GM12878 (cell line): ENCODE data around the gene C1orf74. TPM values are rescaled to one million over a fixed set of nuclear protein-coding genes. Genes with fewer than 3 reads are reported as not detected.

Experiments used
- ATAC-seq: fragments of 200-7000 bp; cut with Tn5 transposase; 3 replicates; pipeline ENCODE4 v1.9.1; 2020; ENCODE audit warnings: mild to moderate bottlenecking, moderate library complexity
- BruUV-seq: library from RNA; stranded (reverse); fragments of 400-500 nt; replicated peaks from 2 replicates; lab custom pipeline; 2021; lab: Mats Ljungman, UMichigan
- CTCF ChIA-PET: fragments of 300-600 bp; sonication (Branson Sonifier 250); formaldehyde crosslinking; extraction: SDS; loops from one replicate; lab custom pipeline; 2021; ENCODE audit warnings: inconsistent platforms; lab: Yijun Ruan, JAX
- POLR2A ChIA-PET: fragments of 350-600 bp; formaldehyde crosslinking; extraction: SDS; loops from one replicate; lab custom pipeline; 2021; ENCODE audit warnings: inconsistent platforms; lab: Charles Lee
- RAD21 ChIA-PET: fragments of 300-600 bp; sonication (Branson Sonifier 250); formaldehyde crosslinking; loops from one replicate; lab custom pipeline; 2023; ENCODE audit warnings: antibody characterized with exemption; ENCODE audit not compliant: unreplicated experiment; lab: Charles Lee
- SMC1A ChIA-PET: fragments of 300-600 bp; sonication (Branson Sonifier 250); formaldehyde crosslinking; loops from one replicate; lab custom pipeline; 2023; ENCODE audit not compliant: unreplicated experiment, uncharacterized antibody; lab: Charles Lee
- DNase-seq: peaks from one replicate; pipeline ENCODE4 v3.0.0-alpha.2; 2011; ENCODE audit warnings: low read depth, low spot score
- FAIRE-seq: peaks from 3 replicates; lab custom pipeline; 2011; peaks lifted over from hg19 to GRCh38; lab: Jason Lieb, UNC
- H2AFZ ChIP-seq: 2 replicates; pipeline ENCODE4 v1.6.0; 2011; ENCODE audit warnings: low read depth, low read length, control low read depth; ENCODE audit not compliant: control insufficient read depth
- H3K27ac ChIP-seq: 2 replicates; pipeline ENCODE4 v1.5.1; 2011; ENCODE audit warnings: control low read depth; ENCODE audit not compliant: control insufficient read depth, insufficient read depth
- H3K27me3 ChIP-seq, 2 experiments: replicated peaks in 1 of 2; 2 replicates each; pipeline versions ENCODE4 v1.6.0 to v1.6.1; 2011; ENCODE audit warnings: low read length in 1 of 2; ENCODE audit not compliant: control insufficient read depth in 2 of 2, insufficient read depth in 2 of 2
- H3K36me3 ChIP-seq, 2 experiments: 2 replicates each; pipeline ENCODE4 v1.5.1; 2011; ENCODE audit warnings: low read length in 1 of 2; ENCODE audit not compliant: control insufficient read depth in 2 of 2, insufficient read depth in 2 of 2
- H3K4me1 ChIP-seq: 2 replicates; pipeline ENCODE4 v1.6.1; 2011; ENCODE audit warnings: mild to moderate bottlenecking, low read length, moderate library complexity, mixed read lengths; ENCODE audit not compliant: control insufficient read depth, insufficient read depth
- H3K4me2 ChIP-seq: 2 replicates; pipeline ENCODE4 v1.6.0; 2011; ENCODE audit warnings: control low read depth; ENCODE audit not compliant: control insufficient read depth, insufficient read depth
- H3K4me3 ChIP-seq: fragments of 200-600 bp; sonication (generic); 2 replicates; pipeline ENCODE4 v1.5.1; 2016
- H3K79me2 ChIP-seq: 2 replicates; pipeline ENCODE4 v1.6.0; 2011; ENCODE audit warnings: low read length; ENCODE audit not compliant: control insufficient read depth, insufficient read depth
- H3K9ac ChIP-seq: 2 replicates; pipeline ENCODE4 v1.8.0; 2011; ENCODE audit warnings: low read length, control low read depth, mixed read lengths; ENCODE audit not compliant: control insufficient read depth, insufficient read depth
- H3K9me3 ChIP-seq: replicated peaks from 3 replicates; pipeline ENCODE4 v1.5.1; 2011; ENCODE audit warnings: mild to moderate bottlenecking, low read length; ENCODE audit not compliant: control insufficient read depth, insufficient read depth
- H4K20me1 ChIP-seq: 2 replicates; pipeline ENCODE4 v1.6.0; 2011; ENCODE audit not compliant: control insufficient read depth, insufficient read depth
- EGR1 ChIP-seq, 2 experiments: IDR thresholded peaks; 1 replicate in 1 of 2; 2 replicates in 1 of 2; pipeline ENCODE4 v1.6.1; 2011 to 2012; ENCODE audit warnings: low read depth in 2 of 2, low read length in 2 of 2, borderline replicate concordance in 1 of 2, mild to moderate bottlenecking in 1 of 2, moderate library complexity in 1 of 2
- IKZF2 ChIP-seq, 2 experiments: fragments of 450-650 bp; IDR thresholded peaks; 2 replicates each; pipeline ENCODE4 v1.6.1; 2017; ENCODE audit warnings: mild to moderate bottlenecking in 2 of 2, moderate library complexity in 2 of 2
- MEF2A ChIP-seq: IDR thresholded peaks from 2 replicates; pipeline ENCODE4 v1.6.1; 2011; ENCODE audit warnings: low read depth, mild to moderate bottlenecking, low read length, moderate library complexity; ENCODE audit not compliant: insufficient read depth
- MTA2 ChIP-seq: fragments of 450-650 bp; IDR thresholded peaks from 2 replicates; pipeline ENCODE4 v1.6.1; 2016; ENCODE audit warnings: low read depth, mild to moderate bottlenecking, moderate library complexity
- RB1 ChIP-seq: fragments of 450-650 bp; formaldehyde crosslinking; IDR thresholded peaks from 2 replicates; pipeline ENCODE4 v1.6.1; 2017; ENCODE audit warnings: mild to moderate bottlenecking, borderline replicate concordance
- ZSCAN29 ChIP-seq: fragments of 450-650 bp; IDR thresholded peaks from 2 replicates; pipeline ENCODE4 v1.6.1; 2017; ENCODE audit warnings: mild to moderate bottlenecking, moderate library complexity
- WGBS: methylation state at CpG from one replicate; pipeline ENCODE4 v1.1.6; 2016; ENCODE audit warnings: low lambda C conversion rate; ENCODE audit not compliant: insufficient replicate concordance, insufficient coverage; ENCODE audit errors: missing lambda C conversion rate; 5-methylcytosine and 5-hydroxymethylcytosine counted together
- in situ Hi-C: fragments of 300-500 bp; cut with MboI; formaldehyde crosslinking; loops from 9 replicates; pipeline ENCODE4 v1.14.3; 2018; ENCODE audit warnings: mixed read lengths
- intact Hi-C: fragments of 100-400 bp; cut with micrococcal nuclease; formaldehyde crosslinking; loops from one replicate; pipeline ENCODE4 v1.14.2; 2022; ENCODE audit not compliant: unreplicated experiment
- polyA plus RNA-seq, 11 experiments: library from polyadenylated mRNA; depleted of rRNA in 4 of 11; unstranded in 6 of 11; stranded (reverse) in 5 of 11; fragments of >200 nt; fragmentation: Nextera tagmentation in 4 of 11; fragmentation: Illumina TruSeq in 1 of 11; extraction: Ambion mirVana in 4 of 11; extraction: Trizol in 1 of 11; gene quantifications; 1 replicate in 1 of 11; 2 replicates in 10 of 11; pipeline versions ENCODE4 v1.2.1 to v1.2.3, GENCODE V29; 2011 to 2016; ENCODE audit warnings: inconsistent platforms in 2 of 11, missing spikeins in 2 of 11, low read depth in 1 of 11
- total RNA-seq, 4 experiments: library from RNA; depleted of rRNA in 3 of 4; stranded (reverse); fragments of >200 nt in 3 of 4; fragmentation: Illumina TruSeq in 1 of 4; extraction: Trizol in 1 of 4; gene quantifications; 2 replicates each; pipeline versions ENCODE4 v1.2.1 to v1.2.3, GENCODE V29; 2013 to 2021
- TF ChIP-seq, protein P1 (sequence below): fragments of 450-650 bp; IDR thresholded peaks from 2 replicates; pipeline ENCODE4 v1.6.1; 2016; ENCODE audit warnings: mild to moderate bottlenecking
- TF ChIP-seq, protein P2 (sequence below): fragments of 150-350 bp; IDR thresholded peaks from 2 replicates; pipeline ENCODE4 v1.6.1; 2014; ENCODE audit warnings: mild to moderate bottlenecking, low read depth, low read length

The C1orf74 gene
- total and polyA plus RNA-seq, 10 of the 15 experiments (the other 5 are each of a cell fraction or from before 2014, with no cell fraction given), result 3.1 to 5.5 (median 3.6) TPM

DNA sequence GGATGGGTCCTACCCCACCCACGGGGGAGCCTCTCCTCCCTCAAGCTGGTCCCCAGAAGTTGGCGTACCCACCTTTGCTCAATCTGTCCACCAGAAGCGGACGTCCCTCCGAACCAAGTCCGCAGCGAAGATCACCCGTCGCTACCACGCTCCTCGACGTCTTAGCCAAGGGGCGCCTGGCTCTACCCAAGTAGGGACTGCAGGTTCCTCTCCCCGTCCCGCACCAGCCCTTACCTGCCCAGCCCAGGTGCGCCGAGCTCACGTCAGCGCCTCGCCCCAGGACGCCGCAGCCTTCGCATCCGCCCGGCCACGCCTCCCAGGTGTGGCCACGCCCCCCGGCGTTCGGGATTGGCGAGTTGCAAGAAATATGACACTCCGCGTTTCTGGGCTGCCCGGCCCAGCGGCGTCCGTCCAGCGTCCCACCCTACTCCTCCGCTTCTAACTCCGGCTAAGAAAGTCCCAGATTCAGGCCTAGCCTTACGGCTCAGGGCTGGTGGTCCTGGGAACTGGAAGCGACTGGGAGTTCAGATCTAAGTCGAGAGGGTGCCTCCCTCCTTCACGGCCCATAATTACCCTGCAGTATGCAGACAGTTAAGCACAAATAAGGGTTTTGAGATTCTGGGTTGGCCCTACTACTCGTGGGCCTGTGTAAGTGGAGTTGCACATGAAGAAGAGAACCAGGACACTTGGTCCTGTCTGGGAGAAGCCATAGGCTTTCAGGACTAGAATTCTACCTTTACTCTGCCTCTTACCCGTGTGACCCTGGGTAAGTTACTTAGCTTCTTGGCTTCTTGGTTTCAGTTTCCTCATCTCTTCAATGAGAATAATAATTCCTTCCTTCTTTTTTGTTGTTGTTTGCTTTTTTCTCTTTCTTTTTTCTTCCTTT is 21.8 kb upstream of the C1orf74 start, which contains the start of gene IRF6:
IRF6 (minus strand) TSS at position 268 of the 886 bp plus-strand sequence. CDS start 4,729 bp downstream, outside the sequence.
- H3K4me3 ChIP-seq, result no peak within 1 kb of the TSS

More for the DNA sequence above, 21.8 kb upstream of the C1orf74 start, which contains the start of gene IRF6:
- BruUV-seq, result no TSS peak
- WGBS, result 37% methylated on average over 29 of the region's 46 CpGs
- Histone ChIP-seq H3K4me2 (peak within 1 kb of the TSS; percentile 50; the same call in 1 of the 2 replicates), H3K9me3 (no peaks in the 10 kb centered on the region), H3K36me3 (no peaks in the 10 kb centered on the region), H3K79me2 (no peaks in the 10 kb centered on the region), H2AFZ (no peak within 1 kb of the TSS), H3K27me3 (peaks cover 0 to 2% of the 10 kb centered on the region in 2 experiments; a peak in 2 of 4 replicates), H3K4me1 (no peaks in the 10 kb centered on the region), H3K9ac (no peak within 1 kb of the TSS), H3K27ac (no peak within 1 kb of the TSS), H4K20me1 (no peaks in the 10 kb centered on the region)
- TF ChIP-seq IKZF2 (IDR thresholded peaks at IDR 0.05) (no peak), MTA2 (no peak), EGR1 (IDR thresholded peaks at IDR 0.05; ENCODE audit: borderline replicate concordance in 1 of 2, low read depth in 2 of 2, low read length in 2 of 2) (no peak), RB1 (no peak), ZSCAN29 (no peak), MEF2A (no peak)
- TF ChIP-seq, protein P1, sequence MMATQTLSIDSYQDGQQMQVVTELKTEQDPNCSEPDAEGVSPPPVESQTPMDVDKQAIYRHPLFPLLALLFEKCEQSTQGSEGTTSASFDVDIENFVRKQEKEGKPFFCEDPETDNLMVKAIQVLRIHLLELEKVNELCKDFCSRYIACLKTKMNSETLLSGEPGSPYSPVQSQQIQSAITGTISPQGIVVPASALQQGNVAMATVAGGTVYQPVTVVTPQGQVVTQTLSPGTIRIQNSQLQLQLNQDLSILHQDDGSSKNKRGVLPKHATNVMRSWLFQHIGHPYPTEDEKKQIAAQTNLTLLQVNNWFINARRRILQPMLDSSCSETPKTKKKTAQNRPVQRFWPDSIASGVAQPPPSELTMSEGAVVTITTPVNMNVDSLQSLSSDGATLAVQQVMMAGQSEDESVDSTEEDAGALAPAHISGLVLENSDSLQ, result no peak
- TF ChIP-seq, protein P2, sequence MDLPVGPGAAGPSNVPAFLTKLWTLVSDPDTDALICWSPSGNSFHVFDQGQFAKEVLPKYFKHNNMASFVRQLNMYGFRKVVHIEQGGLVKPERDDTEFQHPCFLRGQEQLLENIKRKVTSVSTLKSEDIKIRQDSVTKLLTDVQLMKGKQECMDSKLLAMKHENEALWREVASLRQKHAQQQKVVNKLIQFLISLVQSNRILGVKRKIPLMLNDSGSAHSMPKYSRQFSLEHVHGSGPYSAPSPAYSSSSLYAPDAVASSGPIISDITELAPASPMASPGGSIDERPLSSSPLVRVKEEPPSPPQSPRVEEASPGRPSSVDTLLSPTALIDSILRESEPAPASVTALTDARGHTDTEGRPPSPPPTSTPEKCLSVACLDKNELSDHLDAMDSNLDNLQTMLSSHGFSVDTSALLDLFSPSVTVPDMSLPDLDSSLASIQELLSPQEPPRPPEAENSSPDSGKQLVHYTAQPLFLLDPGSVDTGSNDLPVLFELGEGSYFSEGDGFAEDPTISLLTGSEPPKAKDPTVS, result no peak
- CTCF ChIA-PET, result interaction anchor here (0.6 to 7.7 kb wide), 4 partner anchors 16 to 109 kb away, joined by 3 to 78 read pairs (median 4); no protein-coding TSS in a partner anchor
- intact Hi-C loops (no loop called here), in situ Hi-C loops (no loop called here)
- DNase-seq (no peak), ATAC-seq (no peak), FAIRE-seq (no peak)
- RAD21 ChIA-PET, result no interaction called here
- SMC1A ChIA-PET, result interaction anchor here (1.0 to 1.5 kb wide), 2 partner anchors 12 to 19 kb away, joined by 3 to 6 read pairs; no protein-coding TSS in a partner anchor
- POLR2A ChIA-PET, result interaction anchor here (0.6 to 0.9 kb wide), 2 partner anchors 10 to 18 kb away, joined by 3 to 5 read pairs; no protein-coding TSS in a partner anchor
